ENCODE results near the gene CMSS1. TPM values are rescaled to one million over a fixed set of nuclear protein-coding genes. Genes with fewer than 3 reads are reported as not detected.
A peak's percentile ranks its signal among the peaks of the same experiment; 100 is the strongest.

Gene CMSS1
- polyA plus RNA-seq, 2 of the 4 experiments (the other 2 are of a cell fraction): 61.1 to 62.9 TPM

DNA sequence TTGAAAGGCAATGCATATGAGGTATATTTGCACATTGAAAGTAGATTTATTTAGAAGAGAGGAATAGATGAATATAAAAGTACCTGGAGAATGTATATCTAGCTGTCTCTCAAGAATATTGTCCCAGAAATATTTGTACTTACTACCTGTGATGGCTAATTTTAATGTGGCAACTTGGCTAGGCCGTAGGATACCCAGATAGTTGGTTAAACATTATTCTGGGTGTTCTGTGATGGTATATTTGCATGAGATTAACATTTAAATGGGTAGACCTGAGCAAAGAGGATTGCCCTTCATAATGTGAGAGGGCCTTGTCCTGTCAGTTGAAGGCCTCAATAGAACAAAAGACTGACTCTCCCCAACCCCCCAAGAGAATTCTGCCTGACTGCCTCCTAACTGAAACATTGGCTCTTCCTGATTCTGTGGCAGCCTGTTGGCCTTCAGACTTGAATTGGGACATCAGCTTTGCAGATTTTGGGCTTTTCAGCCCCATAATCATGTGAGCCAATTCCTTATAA, 366.0 kb downstream of the CMSS1 start:
- 91% methylated on average over 1 of the region's 1 CpG for WGBS (ENCODE audit: missing lambda C conversion rate)

DNA sequence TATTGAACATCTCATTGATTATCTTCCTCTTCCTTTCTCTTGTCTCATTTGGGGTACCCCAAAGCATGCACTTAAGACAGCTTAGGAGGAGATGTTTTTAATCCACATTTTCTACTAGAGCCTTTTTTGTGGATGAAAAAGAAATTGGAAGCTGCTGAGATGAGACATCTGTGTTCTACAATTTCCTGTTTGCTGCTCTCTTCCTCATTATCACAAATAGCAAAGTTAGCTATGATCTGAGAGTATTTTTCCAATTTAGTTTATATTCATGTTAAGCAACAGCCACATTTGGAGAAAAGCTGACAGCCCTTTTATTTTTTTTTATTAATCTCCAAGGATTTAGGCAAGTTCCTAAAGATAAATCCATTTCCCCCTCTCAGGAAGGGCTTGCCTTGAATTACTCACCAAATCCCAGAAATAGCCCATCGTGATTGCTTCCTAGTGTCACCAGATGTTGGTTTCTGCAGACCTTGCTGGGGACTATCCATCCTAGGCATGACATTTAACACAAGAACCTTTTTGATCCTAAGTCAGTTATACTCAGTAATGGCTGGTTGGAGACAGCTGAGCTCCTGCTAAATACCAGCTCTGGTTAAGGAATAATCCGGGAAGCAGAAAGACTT, 367.4 kb downstream of the CMSS1 start:
- Histone ChIP-seq H3K9me3 (peaks cover 4% of the 10 kb centered on the region), H3K4me1 (no peaks in the 10 kb centered on the region), H3K27ac (no peak overlapping the region), H3K4me3 (no peak overlapping the region), H3K4me2 (no peak overlapping the region)
- TF ChIP-seq CTCF (IDR thresholded peaks at IDR 0.05) (no peak), BCL3 (IDR thresholded peaks at IDR 0.05) (no peak), SREBF2 (IDR thresholded peaks at IDR 0.05) (no peak)
- TF ChIP-seq, protein P1, sequence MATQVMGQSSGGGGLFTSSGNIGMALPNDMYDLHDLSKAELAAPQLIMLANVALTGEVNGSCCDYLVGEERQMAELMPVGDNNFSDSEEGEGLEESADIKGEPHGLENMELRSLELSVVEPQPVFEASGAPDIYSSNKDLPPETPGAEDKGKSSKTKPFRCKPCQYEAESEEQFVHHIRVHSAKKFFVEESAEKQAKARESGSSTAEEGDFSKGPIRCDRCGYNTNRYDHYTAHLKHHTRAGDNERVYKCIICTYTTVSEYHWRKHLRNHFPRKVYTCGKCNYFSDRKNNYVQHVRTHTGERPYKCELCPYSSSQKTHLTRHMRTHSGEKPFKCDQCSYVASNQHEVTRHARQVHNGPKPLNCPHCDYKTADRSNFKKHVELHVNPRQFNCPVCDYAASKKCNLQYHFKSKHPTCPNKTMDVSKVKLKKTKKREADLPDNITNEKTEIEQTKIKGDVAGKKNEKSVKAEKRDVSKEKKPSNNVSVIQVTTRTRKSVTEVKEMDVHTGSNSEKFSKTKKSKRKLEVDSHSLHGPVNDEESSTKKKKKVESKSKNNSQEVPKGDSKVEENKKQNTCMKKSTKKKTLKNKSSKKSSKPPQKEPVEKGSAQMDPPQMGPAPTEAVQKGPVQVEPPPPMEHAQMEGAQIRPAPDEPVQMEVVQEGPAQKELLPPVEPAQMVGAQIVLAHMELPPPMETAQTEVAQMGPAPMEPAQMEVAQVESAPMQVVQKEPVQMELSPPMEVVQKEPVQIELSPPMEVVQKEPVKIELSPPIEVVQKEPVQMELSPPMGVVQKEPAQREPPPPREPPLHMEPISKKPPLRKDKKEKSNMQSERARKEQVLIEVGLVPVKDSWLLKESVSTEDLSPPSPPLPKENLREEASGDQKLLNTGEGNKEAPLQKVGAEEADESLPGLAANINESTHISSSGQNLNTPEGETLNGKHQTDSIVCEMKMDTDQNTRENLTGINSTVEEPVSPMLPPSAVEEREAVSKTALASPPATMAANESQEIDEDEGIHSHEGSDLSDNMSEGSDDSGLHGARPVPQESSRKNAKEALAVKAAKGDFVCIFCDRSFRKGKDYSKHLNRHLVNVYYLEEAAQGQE (IDR thresholded peaks at IDR 0.05): no peak
- DNase-seq (ENCODE audit: low read depth in 1 of 2, low spot score in 1 of 2) (no peak), FAIRE-seq (peak; percentile 13), ATAC-seq (no peak)
- 93% methylated on average over 2 of the region's 2 CpGs for WGBS (ENCODE audit: missing lambda C conversion rate)
- ChIA-PET POLR2A (no interaction called here), CTCF (interaction anchor here (0.8 kb wide), 1 partner anchor 11 kb away, joined by 4 read pairs; no protein-coding TSS in a partner anchor)

More for the DNA sequence above, 366.0 kb downstream of the CMSS1 start:
- no peak overlapping the region for H3K27ac ChIP-seq
- H3K9me3 ChIP-seq: peaks cover 16% of the 10 kb centered on the region
- DNase-seq (ENCODE audit: low read depth in 1 of 2, low spot score in 1 of 2) (no peak), FAIRE-seq (no peak), ATAC-seq (no peak)
- H3K4me2 ChIP-seq: no peak overlapping the region
- ChIA-PET POLR2A (no interaction called here), CTCF (no interaction called here)
- H3K4me1 ChIP-seq: no peaks in the 10 kb centered on the region
- no peak overlapping the region for H3K4me3 ChIP-seq
- TF ChIP-seq SREBF2 (IDR thresholded peaks at IDR 0.05) (no peak), USF2 (IDR thresholded peaks at IDR 0.05) (no peak), NPAS2 (CRISPR knock-in tag; IDR thresholded peaks at IDR 0.05; ENCODE audit: borderline replicate concordance) (no peak), NR3C1 (IDR thresholded peaks at IDR 0.05) (no peak), RCOR1 (IDR thresholded peaks at IDR 0.05; ENCODE audit: low read depth, low read length) (no peak), ZSCAN20 (CRISPR knock-in tag; IDR thresholded peaks at IDR 0.05) (no peak), MAZ (IDR thresholded peaks at IDR 0.05; ENCODE audit: borderline replicate concordance, low read depth, low read length) (no peak), FOSL2 (IDR thresholded peaks at IDR 0.05) (no peak), FOSL2 (CRISPR knock-in tag; IDR thresholded peaks at IDR 0.05) (no peak), HOXA7 (CRISPR knock-in tag; IDR thresholded peaks at IDR 0.05) (no peak), NFE2L2 (conservative IDR thresholded peaks at IDR 0.05; ENCODE audit: low read length) (no peak), KDM1A (IDR thresholded peaks at IDR 0.05; ENCODE audit: low read depth) (no peak), ESRRA (IDR thresholded peaks at IDR 0.05; ENCODE audit: borderline replicate concordance, low read length) (no peak), CBX8 (IDR thresholded peaks at IDR 0.05) (no peak), SMC3 (IDR thresholded peaks at IDR 0.05) (no peak), ZNF302 (CRISPR knock-in tag; IDR thresholded peaks at IDR 0.05) (no peak), ZFP36 (IDR thresholded peaks at IDR 0.05; ENCODE audit: borderline replicate concordance, partially characterized antibody) (no peak), BCL3 (IDR thresholded peaks at IDR 0.05) (no peak)
- TF ChIP-seq, protein P2, sequence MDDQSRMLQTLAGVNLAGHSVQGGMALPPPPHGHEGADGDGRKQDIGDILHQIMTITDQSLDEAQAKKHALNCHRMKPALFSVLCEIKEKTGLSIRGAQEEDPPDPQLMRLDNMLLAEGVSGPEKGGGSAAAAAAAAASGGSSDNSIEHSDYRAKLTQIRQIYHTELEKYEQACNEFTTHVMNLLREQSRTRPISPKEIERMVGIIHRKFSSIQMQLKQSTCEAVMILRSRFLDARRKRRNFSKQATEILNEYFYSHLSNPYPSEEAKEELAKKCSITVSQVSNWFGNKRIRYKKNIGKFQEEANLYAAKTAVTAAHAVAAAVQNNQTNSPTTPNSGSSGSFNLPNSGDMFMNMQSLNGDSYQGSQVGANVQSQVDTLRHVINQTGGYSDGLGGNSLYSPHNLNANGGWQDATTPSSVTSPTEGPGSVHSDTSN (IDR thresholded peaks at IDR 0.05): no peak
- TF ChIP-seq, protein P3, sequence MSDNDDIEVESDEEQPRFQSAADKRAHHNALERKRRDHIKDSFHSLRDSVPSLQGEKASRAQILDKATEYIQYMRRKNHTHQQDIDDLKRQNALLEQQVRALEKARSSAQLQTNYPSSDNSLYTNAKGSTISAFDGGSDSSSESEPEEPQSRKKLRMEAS (IDR thresholded peaks at IDR 0.05): no peak
- TF ChIP-seq, protein P4, sequence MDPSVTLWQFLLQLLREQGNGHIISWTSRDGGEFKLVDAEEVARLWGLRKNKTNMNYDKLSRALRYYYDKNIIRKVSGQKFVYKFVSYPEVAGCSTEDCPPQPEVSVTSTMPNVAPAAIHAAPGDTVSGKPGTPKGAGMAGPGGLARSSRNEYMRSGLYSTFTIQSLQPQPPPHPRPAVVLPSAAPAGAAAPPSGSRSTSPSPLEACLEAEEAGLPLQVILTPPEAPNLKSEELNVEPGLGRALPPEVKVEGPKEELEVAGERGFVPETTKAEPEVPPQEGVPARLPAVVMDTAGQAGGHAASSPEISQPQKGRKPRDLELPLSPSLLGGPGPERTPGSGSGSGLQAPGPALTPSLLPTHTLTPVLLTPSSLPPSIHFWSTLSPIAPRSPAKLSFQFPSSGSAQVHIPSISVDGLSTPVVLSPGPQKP (IDR thresholded peaks at IDR 0.05; ENCODE audit: low read depth, low read length): no peak

Data from A549 (cell line).